Endothelial cell of umbilical vein (primary cell): ENCODE measurements around the gene KANSL1. TPM values are rescaled to one million over a fixed set of nuclear protein-coding genes. Genes with fewer than 3 reads are reported as not detected.

Experiments used
- polyA plus RNA-seq, 4 experiments: library from polyadenylated mRNA; depleted of rRNA in 3 of 4; stranded (reverse) in 3 of 4; unstranded in 1 of 4; fragments of >200 nt; gene quantifications; 2 replicates each; pipeline versions ENCODE4 v1.2.1 to v1.2.3, GENCODE V29; 2011 to 2012; ENCODE audit warnings: missing spikeins in 1 of 4
- small RNA-seq: library from RNA; depleted of rRNA; stranded (forward); fragments of <200 nt; gene quantifications from one replicate; pipeline ENCODE3, GENCODE V24; 2012; ENCODE audit warnings: low replicate concordance, low read depth; ENCODE audit not compliant: insufficient read depth, insufficient read length
- total RNA-seq: library from RNA; stranded (reverse); gene quantifications from 2 replicates; pipeline ENCODE4 v1.2.3, GENCODE V29; 2021

Gene KANSL1
- total and polyA plus RNA-seq, 2 donors (not counting 3 experiments of a cell fraction or from before 2014, with no cell fraction given), result 29.1 to 74.0 TPM

Small RNA genes within 50 kb of the gene (small RNA-seq; reads per million reads assigned to genes)
- gene RF00019, result not detected

Other genes with a start within 250 kb of the KANSL1 start
- gene STH, start 194.2 kb downstream of the KANSL1 start, total RNA-seq, result not detected in 2 replicates
- not detected in 2 replicates for gene STH, start 194.2 kb downstream of the KANSL1 start, polyA plus RNA-seq
- 0.88 and 4.0 TPM in 2 replicates for gene LRRC37A, start 101.7 kb upstream of the KANSL1 start, total RNA-seq
- gene LRRC37A, start 101.7 kb upstream of the KANSL1 start, polyA plus RNA-seq, result 1.0 and 1.8 TPM in 2 replicates
- gene ARL17B, start 168.3 kb upstream of the KANSL1 start, total RNA-seq, result 12.2 and 13.9 TPM in 2 replicates
- gene ARL17B, start 168.3 kb upstream of the KANSL1 start, polyA plus RNA-seq, result 3.1 and 6.4 TPM in 2 replicates